Right lobe of liver (tissue), 6 donors: ENCODE data around the gene TPRN. TPM values are rescaled to one million over a fixed set of nuclear protein-coding genes. Genes with fewer than 3 reads are reported as not detected.

ENCODE experiments used
- ATAC-seq, 4 donors: fragments of 200-7000 bp; cut with Tn5 transposase; one replicate each; pipeline ENCODE4 v1.9.1; 2020; ENCODE audit warnings: mild to moderate bottlenecking in 4 of 4, moderate library complexity in 4 of 4
- DNase-seq, 3 donors: peaks; one replicate each; pipeline ENCODE4 v3.0.0-alpha.2; 2020
- H3K27ac ChIP-seq, 3 donors: fragments of 200-600 bp; one replicate each; pipeline ENCODE4 v1.8.0; 2022
- H3K27me3 ChIP-seq, 2 donors: fragments of 200-600 bp; one replicate each; pipeline ENCODE4 v1.8.0; 2022
- H3K36me3 ChIP-seq, 4 donors: fragments of 200-600 bp; sonication (generic) in 1 of 4; one replicate each; pipeline versions ENCODE4 v1.5.1 to v1.8.0; 2017 to 2022; ENCODE audit warnings: control low read depth in 1 of 4
- H3K4me1 ChIP-seq, 4 donors: fragments of 200-600 bp; sonication (generic) in 1 of 4; one replicate each; pipeline versions ENCODE4 v1.5.1 to v1.8.0; 2017 to 2022; ENCODE audit warnings: control low read depth in 1 of 4
- H3K4me3 ChIP-seq, 3 donors: fragments of 200-600 bp; one replicate each; pipeline ENCODE4 v1.8.0; 2022
- H3K9me3 ChIP-seq, 4 donors: fragments of 200-600 bp; sonication (generic) in 1 of 4; one replicate each; pipeline versions ENCODE4 v1.5.1 to v1.8.0; 2017 to 2022; ENCODE audit warnings: control low read depth in 1 of 4
- POLR2A ChIP-seq: fragments of 450-650 bp; IDR thresholded peaks from one replicate; pipeline ENCODE4 v1.6.1; 2017; ENCODE audit warnings: antibody characterized with exemption, mild to moderate bottlenecking
- WGBS: methylation state at CpG from one replicate; pipeline ENCODE4 v1.1.6; 2018; ENCODE audit warnings: low coverage, low lambda C conversion rate; ENCODE audit not compliant: insufficient coverage; ENCODE audit errors: missing lambda C conversion rate; 5-methylcytosine and 5-hydroxymethylcytosine counted together
- intact Hi-C, 2 donors: fragments of 100-400 bp; cut with DNase I; formaldehyde crosslinking; loops; one replicate each; pipeline versions ENCODE4 v1.11.2 to v1.14.1; 2022
- microRNA-seq, 2 donors: library from miRNA; unstranded; fragments of <30 nt; microRNA quantifications; one replicate each; pipeline ENCODE4, GENCODE V29; 2019 to 2020
- small RNA-seq, 2 experiments: library from RNA; depleted of rRNA; stranded (forward); fragments of <200 nt; gene quantifications; one replicate each; pipeline ENCODE3, GENCODE V24; 2016
- total RNA-seq, 6 experiments: library from RNA; depleted of rRNA in 2 of 6; stranded (reverse); fragments of >200 nt in 2 of 6; fragmentation: NEBNext Ultra II Directional in 3 of 6; extraction: Animal tissue kit (Norgen Biotek cat#: 25700) in 3 of 6; gene quantifications; one replicate each; pipeline versions ENCODE4 v1.1.0 to v1.2.4, GENCODE V29; 2016 to 2023
- TF ChIP-seq, protein P1 (sequence below), 4 donors: fragments of 200-600 bp in 3 of 4; fragments of 450-650 bp in 1 of 4; IDR thresholded peaks; one replicate each; pipeline versions ENCODE4 v1.5.1 to v1.8.0; 2016 to 2022; ENCODE audit warnings: antibody characterized with exemption in 4 of 4, mild to moderate bottlenecking in 2 of 4
- donor health status: DM: no; HTN: yes; CAD: no.
- donor health status: DM: no; HTN: no; CAD: no.
- donor health status: DM: no; HTN: no; CAD: no.
- donor health status: DM: no; HTN: yes; CAD: no.
- donor health status: DM: no; HTN: yes; CAD: no.

TPRN gene
- total RNA-seq, 6 experiments from 2014 or later: 12.1 to 28.9 (median 18.1) TPM

DNA sequence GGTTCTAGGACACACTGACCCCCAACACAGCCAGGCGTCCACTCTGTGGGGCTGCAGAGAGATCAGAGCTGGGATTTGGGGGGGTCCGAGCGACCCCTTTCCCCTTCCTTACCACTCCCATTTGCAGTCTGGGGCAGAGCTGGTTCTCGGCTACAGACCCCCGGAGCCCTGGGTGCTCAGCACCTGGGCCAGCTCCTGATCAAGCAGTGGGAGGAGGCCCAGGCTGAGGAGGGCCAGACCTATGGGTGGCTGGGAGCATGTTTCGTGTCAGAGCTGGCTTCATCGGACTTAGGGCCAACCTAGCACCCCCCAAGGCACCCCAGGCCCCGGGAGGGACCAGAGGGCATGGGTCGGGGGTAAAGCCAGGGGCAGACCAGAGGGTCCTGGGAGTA, 54.0 kb downstream of the TPRN start:
- ATAC-seq (no peak), DNase-seq (no peak)
- Histone ChIP-seq H3K4me1 (no peaks in the 10 kb centered on the region), H3K4me3 (no peak overlapping the region), H3K27me3 (peaks cover 0 to 4% of the 10 kb centered on the region in 2 donors), H3K9me3 (no peaks in the 10 kb centered on the region), H3K36me3 (no peaks in the 10 kb centered on the region), H3K27ac (no peak overlapping the region)
- intact Hi-C loops: no loop called here
- TF ChIP-seq, protein P1, sequence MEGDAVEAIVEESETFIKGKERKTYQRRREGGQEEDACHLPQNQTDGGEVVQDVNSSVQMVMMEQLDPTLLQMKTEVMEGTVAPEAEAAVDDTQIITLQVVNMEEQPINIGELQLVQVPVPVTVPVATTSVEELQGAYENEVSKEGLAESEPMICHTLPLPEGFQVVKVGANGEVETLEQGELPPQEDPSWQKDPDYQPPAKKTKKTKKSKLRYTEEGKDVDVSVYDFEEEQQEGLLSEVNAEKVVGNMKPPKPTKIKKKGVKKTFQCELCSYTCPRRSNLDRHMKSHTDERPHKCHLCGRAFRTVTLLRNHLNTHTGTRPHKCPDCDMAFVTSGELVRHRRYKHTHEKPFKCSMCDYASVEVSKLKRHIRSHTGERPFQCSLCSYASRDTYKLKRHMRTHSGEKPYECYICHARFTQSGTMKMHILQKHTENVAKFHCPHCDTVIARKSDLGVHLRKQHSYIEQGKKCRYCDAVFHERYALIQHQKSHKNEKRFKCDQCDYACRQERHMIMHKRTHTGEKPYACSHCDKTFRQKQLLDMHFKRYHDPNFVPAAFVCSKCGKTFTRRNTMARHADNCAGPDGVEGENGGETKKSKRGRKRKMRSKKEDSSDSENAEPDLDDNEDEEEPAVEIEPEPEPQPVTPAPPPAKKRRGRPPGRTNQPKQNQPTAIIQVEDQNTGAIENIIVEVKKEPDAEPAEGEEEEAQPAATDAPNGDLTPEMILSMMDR (IDR thresholded peaks at IDR 0.05): no peak
- no peak for TF ChIP-seq POLR2A
- WGBS: 30% methylated on average over 6 of the region's 9 CpGs

DNA sequence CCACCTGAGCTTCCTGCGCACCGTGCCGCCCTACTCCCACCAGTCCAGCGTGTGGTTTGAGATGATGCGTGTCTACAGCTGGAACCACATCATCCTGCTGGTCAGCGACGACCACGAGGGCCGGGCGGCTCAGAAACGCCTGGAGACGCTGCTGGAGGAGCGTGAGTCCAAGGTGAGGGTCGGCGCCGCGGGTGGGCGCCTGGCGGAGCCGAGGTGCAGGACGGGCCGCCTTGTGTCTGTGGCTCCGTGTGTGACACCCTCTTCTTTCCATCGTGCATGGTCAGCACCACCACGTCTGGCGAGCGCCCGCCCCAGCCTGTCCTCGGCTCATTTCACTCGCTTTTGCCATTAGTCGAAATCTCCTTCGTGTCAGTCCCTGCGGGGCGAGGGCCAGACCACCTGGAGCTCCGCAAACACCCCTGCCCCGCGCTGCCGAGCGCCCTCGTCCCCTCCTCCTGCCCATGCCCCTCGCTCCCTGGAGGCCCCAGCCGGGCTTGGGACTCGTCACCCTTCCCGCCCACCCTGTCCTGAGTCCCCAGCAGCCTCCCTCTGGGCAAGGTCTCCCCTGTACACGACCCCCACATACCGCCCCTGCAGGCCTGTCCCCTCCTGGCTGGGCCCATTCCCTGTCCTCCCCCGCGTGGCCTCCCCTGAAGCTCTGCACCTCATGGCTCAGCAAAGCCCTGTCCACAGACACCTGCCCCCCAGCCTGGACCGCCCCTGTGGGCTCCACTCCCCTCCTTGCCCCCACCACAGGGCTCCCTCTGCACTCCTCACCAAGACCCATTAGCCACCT, 54.6 kb downstream of the TPRN start:
- intact Hi-C loops: no loop called here
- ATAC-seq (no peak), DNase-seq (no peak)
- TF ChIP-seq, protein P1 (IDR thresholded peaks at IDR 0.05): no peak
- no peak for TF ChIP-seq POLR2A
- no peak overlapping the region for H3K27ac ChIP-seq
- no peaks in the 10 kb centered on the region for H3K9me3 ChIP-seq
- WGBS: 53% methylated on average over 3 of the region's 49 CpGs
- no peaks in the 10 kb centered on the region for H3K4me1 ChIP-seq
- peaks cover 0 to 4% of the 10 kb centered on the region in 2 donors for H3K27me3 ChIP-seq
- no peaks in the 10 kb centered on the region for H3K36me3 ChIP-seq
- H3K4me3 ChIP-seq: no peak overlapping the region

DNA sequence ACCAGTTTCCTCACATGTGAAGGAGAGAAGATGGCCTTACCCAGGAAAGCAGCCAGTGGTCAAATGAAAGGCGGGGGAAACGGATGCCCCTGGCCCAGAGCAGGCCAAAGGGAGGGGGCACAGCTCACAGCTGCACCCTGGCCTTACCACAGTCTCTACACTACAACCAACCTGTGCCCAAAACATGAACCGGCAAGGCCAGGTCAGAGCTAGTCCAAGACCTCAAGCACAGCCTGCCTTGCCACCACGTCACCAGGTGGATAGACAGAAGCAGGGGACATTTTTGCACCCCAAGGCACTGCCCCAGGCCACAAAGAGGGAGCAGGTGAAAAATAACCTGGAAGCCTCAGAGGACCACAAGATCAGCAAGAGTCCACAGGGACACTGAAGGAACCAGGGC, 57.1 kb downstream of the TPRN start:
- Histone ChIP-seq H3K9me3 (no peaks in the 10 kb centered on the region), H3K4me1 (no peaks in the 10 kb centered on the region), H3K36me3 (no peaks in the 10 kb centered on the region), H3K27ac (no peak overlapping the region), H3K27me3 (peaks cover 0 to 10% of the 10 kb centered on the region in 2 donors), H3K4me3 (no peak overlapping the region)
- TF ChIP-seq POLR2A: no peak
- TF ChIP-seq, protein P1 (IDR thresholded peaks at IDR 0.05): no peak
- intact Hi-C loops: no loop called here
- DNase-seq (no peak), ATAC-seq (no peak)
- WGBS: 33% methylated on average over 1 of the region's 4 CpGs

- H3K4me1 ChIP-seq: no peaks in the 10 kb centered on the region
- H3K36me3 ChIP-seq: no peaks in the 10 kb centered on the region
- no peak overlapping the region for H3K4me3 ChIP-seq
- no peak overlapping the region for H3K27ac ChIP-seq
- ATAC-seq (no peak), DNase-seq (peak in 1 of 3 donors; percentile 44)
- WGBS: 52% methylated on average over 13 of the region's 24 CpGs
- H3K9me3 ChIP-seq: no peaks in the 10 kb centered on the region
- H3K27me3 ChIP-seq: peaks cover 0 to 14% of the 10 kb centered on the region in 2 donors
- TF ChIP-seq, protein P1 (IDR thresholded peaks at IDR 0.05): no peak
- no peak for TF ChIP-seq POLR2A
- intact Hi-C loops: no loop called here
Observed at GRCh38 chr9:137141976-137142936, 58.3 kb downstream of the TPRN start.

Small RNAs within 50 kb of the gene (microRNA-seq; reads per million reads assigned to microRNA genes)
- gene MIR3621: 0 reads per million in 2 donors

Small RNAs within 50 kb of the gene (small RNA-seq; reads per million reads assigned to genes)
- gene MIR3621: 0 reads per million in 2 experiments

Other genes starting within 250 kb of the TPRN start
- 10 to 100 TPM in 5 of 6 experiments, 1 to 10 TPM in 1; 2.7 to 36.4 (median 20.3) TPM for gene LCN12, start 248.5 kb downstream of the TPRN start, total RNA-seq
- 10 to 100 TPM in 2 of 6 experiments, 1 to 10 TPM in 4; 4.3 to 21.9 (median 6.0) TPM for gene PTGDS, start 223.2 kb downstream of the TPRN start, total RNA-seq
- gene LCNL1, start 217.7 kb downstream of the TPRN start, total RNA-seq: not detected
- 10 to 100 TPM; 13.8 to 34.5 (median 23.3) TPM for gene PAXX, start 208.3 kb downstream of the TPRN start, total RNA-seq
- under 1 TPM in 2 of 6 experiments, not detected in 4; 0.37 to 0.51 TPM for gene CLIC3, start 204.2 kb downstream of the TPRN start, total RNA-seq
- 10 to 100 TPM; 23.7 to 49.2 (median 34.2) TPM for gene ABCA2, start 172.5 kb downstream of the TPRN start, total RNA-seq
- under 1 TPM in 2 of 6 experiments, not detected in 4; 0.12 to 0.13 TPM for gene FUT7, start 168.7 kb downstream of the TPRN start, total RNA-seq
- gene NPDC1, start 154.6 kb downstream of the TPRN start, total RNA-seq: 10 to 100 TPM in 5 of 6 experiments, 1 to 10 TPM in 1; 9.3 to 14.9 (median 12.2) TPM
- 1 to 10 TPM in 2 of 6 experiments, under 1 TPM in 4; 0.50 to 2.1 (median 0.80) TPM for gene ENTPD2, start 146.7 kb downstream of the TPRN start, total RNA-seq
- under 1 TPM in 5 of 6 experiments, not detected in 1; 0.05 to 0.43 (median 0.22) TPM for gene SAPCD2, start 130.2 kb downstream of the TPRN start, total RNA-seq
- gene UAP1L1, start 123.2 kb downstream of the TPRN start, total RNA-seq: 1 to 10 TPM; 1.3 to 4.9 (median 1.9) TPM
- 10 to 100 TPM; 24.0 to 39.1 (median 28.8) TPM for gene MAN1B1, start 113.8 kb downstream of the TPRN start, total RNA-seq
- 10 to 100 TPM; 62.2 to 86.2 (median 66.2) TPM for gene DPP7, start 86.0 kb downstream of the TPRN start, total RNA-seq
- not detected for gene GRIN1, start 61.6 kb downstream of the TPRN start, total RNA-seq
- under 1 TPM in 2 of 6 experiments, not detected in 4; 0.17 to 0.18 TPM for gene LRRC26, start 30.7 kb downstream of the TPRN start, total RNA-seq
- gene TMEM210, start 28.7 kb downstream of the TPRN start, total RNA-seq: not detected
- gene ANAPC2, start 12.2 kb downstream of the TPRN start, total RNA-seq: 10 to 100 TPM; 16.1 to 36.5 (median 27.9) TPM
- gene SSNA1, start 12.1 kb downstream of the TPRN start, total RNA-seq: 10 to 100 TPM; 21.5 to 53.3 (median 25.5) TPM
- gene TMEM203, start 4.9 kb upstream of the TPRN start, total RNA-seq: 10 to 100 TPM; 17.7 to 28.0 (median 23.9) TPM
- 1 to 10 TPM; 4.7 to 9.6 (median 7.4) TPM for gene NDOR1, start 5.0 kb upstream of the TPRN start, total RNA-seq
- gene RNF208, start 21.5 kb upstream of the TPRN start, total RNA-seq: 10 to 100 TPM in 1 of 6 experiments, 1 to 10 TPM in 5; 3.5 to 12.2 (median 4.5) TPM
- 1 to 10 TPM in 1 of 6 experiments, under 1 TPM in 4, not detected in 1; 0.20 to 1.2 (median 0.31) TPM for gene CYSRT1, start 24.4 kb upstream of the TPRN start, total RNA-seq
- not detected for gene RNF224, start 26.8 kb upstream of the TPRN start, total RNA-seq
- gene SLC34A3, start 30.2 kb upstream of the TPRN start, total RNA-seq: not detected
- gene TUBB4B, start 40.5 kb upstream of the TPRN start, total RNA-seq: 100 to 1,000 TPM in 5 of 6 experiments, 10 to 100 TPM in 1; 88.4 to 274 (median 124) TPM
- not detected for gene STPG3, start 50.5 kb upstream of the TPRN start, total RNA-seq
- gene NELFB, start 54.6 kb upstream of the TPRN start, total RNA-seq: 10 to 100 TPM; 15.6 to 21.6 (median 20.1) TPM
- 1 to 10 TPM; 2.2 to 4.9 (median 3.7) TPM for gene TOR4A, start 77.0 kb upstream of the TPRN start, total RNA-seq
- gene NRARP, start 101.5 kb upstream of the TPRN start, total RNA-seq: 1 to 10 TPM in 3 of 6 experiments, under 1 TPM in 3; 0.57 to 2.3 (median 0.98) TPM
- gene EXD3, start 222.4 kb upstream of the TPRN start, total RNA-seq: 10 to 100 TPM in 3 of 6 experiments, 1 to 10 TPM in 3; 3.3 to 14.4 (median 10.6) TPM
- gene NOXA1, start 222.7 kb upstream of the TPRN start, total RNA-seq: 1 to 10 TPM; 4.7 to 8.0 (median 5.7) TPM
- 10 to 100 TPM in 2 of 6 experiments, 1 to 10 TPM in 4; 3.3 to 11.5 (median 7.5) TPM for gene ENTPD8, start 240.6 kb upstream of the TPRN start, total RNA-seq